Activated B cell treated with CpG ODN at 0.5 μM for 24 hours (primary cell): ENCODE results near the gene PIM2. TPM values are rescaled to one million over a fixed set of nuclear protein-coding genes. Genes with fewer than 3 reads are reported as not detected.

ENCODE experiments used
- ATAC-seq: fragments of 200-7000 bp; cut with Tn5 transposase; one replicate; pipeline ENCODE4 v1.10.0; 2021; ENCODE audit warnings: low read depth, mild to moderate bottlenecking, moderate library complexity
- CTCF ChIA-PET: fragments of 350-600 bp; sonication (Branson Sonifier 250); formaldehyde crosslinking; loops from one replicate; lab custom pipeline; 2021; ENCODE audit warnings: antibody characterized with exemption; lab: Charles Lee
- POLR2A ChIA-PET: fragments of 350-600 bp; sonication (Branson Sonifier 250); formaldehyde crosslinking; loops from one replicate; lab custom pipeline; 2021; ENCODE audit warnings: antibody characterized with exemption; lab: Charles Lee
- DNase-seq: peaks from one replicate; pipeline ENCODE4 v3.0.0; 2022
- H3K27ac Mint-ChIP-seq: one replicate; pipeline ENCODE4 v1.8.0; 2020; ENCODE audit warnings: mixed read lengths
- H3K27me3 Mint-ChIP-seq: one replicate; pipeline ENCODE4 v1.8.0; 2021; ENCODE audit warnings: mixed read lengths
- H3K36me3 Mint-ChIP-seq: one replicate; pipeline ENCODE4 v1.8.0; 2021; ENCODE audit warnings: low read depth, mixed read lengths
- H3K4me1 Mint-ChIP-seq: one replicate; pipeline ENCODE4 v1.8.0; 2021; ENCODE audit warnings: mixed read lengths
- H3K4me3 Mint-ChIP-seq: one replicate; pipeline ENCODE4 v1.8.0; 2020; ENCODE audit warnings: mild to moderate bottlenecking, mixed read lengths
- H3K9me3 Mint-ChIP-seq: one replicate; pipeline ENCODE4 v1.8.0; 2020; ENCODE audit warnings: mixed read lengths
- CTCF ChIP-seq: fragments of 200-600 bp; IDR thresholded peaks from one replicate; pipeline ENCODE4 v1.8.0; 2022; ENCODE audit warnings: antibody characterized with exemption, mild to moderate bottlenecking
- intact Hi-C: fragments of 100-400 bp; cut with micrococcal nuclease; formaldehyde crosslinking; loops from one replicate; pipeline ENCODE4 v1.15.1; 2024
- total RNA-seq: library from RNA; stranded (reverse); gene quantifications from 2 replicates; pipeline ENCODE4 v1.2.3, GENCODE V29; 2022

The PIM2 gene
- total RNA-seq, 1 donor from 2014 or later = 351 TPM

GRCh38 chrX:48917139-48918001 is 1.5 kb downstream of the PIM2 start:
- H3K27ac Mint-ChIP-seq = peak overlapping the region; percentile 95
- peak; percentile 22 for TF ChIP-seq CTCF
- peaks cover 54% of the 10 kb centered on the region for H3K4me1 Mint-ChIP-seq
- no peaks in the 10 kb centered on the region for H3K27me3 Mint-ChIP-seq
- peaks cover 70% of the 10 kb centered on the region for H3K36me3 Mint-ChIP-seq
- ATAC-seq (peak; percentile 46), DNase-seq (peak; percentile 71)
- intact Hi-C loops = loop anchor here (1.0 to 10.0 kb wide), 8 partner anchors 27 to 1083 kb away; partner anchors contain the start of genes GRIPAP1, HDAC6, TFE3 and ZNF81
- ChIA-PET CTCF (interaction anchor here (0.8 to 1.6 kb wide), 3 partner anchors 20 to 32 kb away, joined by 3 to 6 read pairs (median 3); no protein-coding TSS in a partner anchor), POLR2A (interaction anchor here (0.5 to 16.0 kb wide), 8 partner anchors 21 to 1684 kb away, joined by 3 to 718 read pairs (median 6); partner anchors contain the start of gene OTUD5)
- H3K4me3 Mint-ChIP-seq = peak overlapping the region; percentile 97
- H3K9me3 Mint-ChIP-seq = no peaks in the 10 kb centered on the region

GRCh38 chrX:48914593-48915493 is 4.0 kb downstream of the PIM2 start:
- H3K27me3 Mint-ChIP-seq = no peaks in the 10 kb centered on the region
- POLR2A ChIA-PET = interaction anchor here (0.5 to 16.0 kb wide), 7 partner anchors 13 to 137 kb away, joined by 3 to 718 read pairs (median 4); partner anchors contain the start of genes PQBP1 and TIMM17B
- no peaks in the 10 kb centered on the region for H3K9me3 Mint-ChIP-seq
- ATAC-seq = no peak
- DNase-seq = no peak
- H3K4me3 Mint-ChIP-seq = peak overlapping the region; percentile 97
- H3K36me3 Mint-ChIP-seq = peaks cover 68% of the 10 kb centered on the region
- CTCF ChIA-PET = interaction anchor here (1.3 kb wide), 2 partner anchors 21 to 28 kb away, joined by 3 read pairs; no protein-coding TSS in a partner anchor
- H3K4me1 Mint-ChIP-seq = peaks cover 62% of the 10 kb centered on the region
- no peak for TF ChIP-seq CTCF
- peak overlapping the region; percentile 30 for H3K27ac Mint-ChIP-seq
- intact Hi-C loops = loop anchor here (5.0 to 10.0 kb wide), 3 partner anchors 87 to 1080 kb away; partner anchors contain the start of genes GRIPAP1 and ZNF81

GRCh38 chrX:48913605-48914366 is 5.0 kb downstream of the PIM2 start:
- ChIA-PET POLR2A (interaction anchor here (0.5 to 16.0 kb wide), 5 partner anchors 10 to 138 kb away, joined by 5 to 718 read pairs (median 11); partner anchors contain the start of genes GRIPAP1, PQBP1 and TIMM17B), CTCF (no interaction called here)

More at GRCh38 chrX:48913605-48914366, 5.0 kb downstream of the PIM2 start:
- peak overlapping the region; percentile 12 for H3K27ac Mint-ChIP-seq
- peaks cover 65% of the 10 kb centered on the region for H3K36me3 Mint-ChIP-seq
- H3K4me3 Mint-ChIP-seq = peak overlapping the region; percentile 64
- DNase-seq (no peak), ATAC-seq (no peak)
- H3K27me3 Mint-ChIP-seq = no peaks in the 10 kb centered on the region
- intact Hi-C loops = loop anchor here (10.0 kb wide), 2 partner anchors 281 to 1079 kb away; partner anchors contain the start of gene ZNF81
- no peak for TF ChIP-seq CTCF
- H3K9me3 Mint-ChIP-seq = no peaks in the 10 kb centered on the region
- H3K4me1 Mint-ChIP-seq = peaks cover 59% of the 10 kb centered on the region
